GM12878 (cell line): ENCODE measurements around the gene TSC2.

Source experiments
- CTCF ChIP-seq, 3 experiments: IDR thresholded peaks in 2 of 3; conservative IDR thresholded peaks in 1 of 3; 2 replicates each; pipeline ENCODE4 v1.5.1; 2011; ENCODE audit warnings: low read depth in 3 of 3, low read length in 3 of 3, mild to moderate bottlenecking in 3 of 3, control low read depth in 2 of 3, moderate library complexity in 2 of 3, inconsistent platforms in 1 of 3, mixed read lengths in 1 of 3; ENCODE audit not compliant: control insufficient read depth in 2 of 3, insufficient read depth in 1 of 3; ENCODE audit errors: extremely low read depth in 1 of 3
- EP300 ChIP-seq, 2 experiments: fragments of 150-350 bp in 1 of 2; IDR thresholded peaks; 2 replicates each; pipeline ENCODE4 v1.6.1; 2011 to 2012; ENCODE audit warnings: low read depth in 2 of 2, low read length in 2 of 2, borderline replicate concordance in 1 of 2, improper control_type of control experiment in 1 of 2, inconsistent platforms in 1 of 2; ENCODE audit not compliant: control insufficient read depth in 1 of 2
- EZH2 ChIP-seq: IDR thresholded peaks from 2 replicates; pipeline ENCODE4 v1.6.1; 2012; ENCODE audit warnings: low read depth, mild to moderate bottlenecking, control low read depth, inconsistent platforms, low read length, borderline replicate concordance; ENCODE audit not compliant: control insufficient read depth
- HDAC6 ChIP-seq: fragments of 200-600 bp; sonication (generic); IDR thresholded peaks from one replicate; pipeline ENCODE4 v1.8.0; 2017; ENCODE audit warnings: antibody characterized with exemption; ENCODE audit not compliant: unreplicated experiment
- HDGF ChIP-seq: fragments of 450-650 bp; IDR thresholded peaks from 2 replicates; pipeline ENCODE4 v1.6.1; 2016; ENCODE audit warnings: antibody characterized with exemption
- MYC ChIP-seq: IDR thresholded peaks from 2 replicates; pipeline ENCODE4 v1.6.1; 2011; ENCODE audit warnings: mild to moderate bottlenecking, low read length, moderate library complexity, inconsistent platforms; ENCODE audit not compliant: insufficient read depth, insufficient replicate concordance, insufficient read length, severe bottlenecking
- NBN ChIP-seq: fragments of 450-650 bp; IDR thresholded peaks from 2 replicates; pipeline ENCODE4 v1.6.1; 2016
- RAD21 ChIP-seq: IDR thresholded peaks from 2 replicates; pipeline ENCODE4 v1.6.1; 2011; ENCODE audit warnings: mild to moderate bottlenecking, low read depth, low read length, moderate library complexity; ENCODE audit not compliant: insufficient read depth
- RAD51 ChIP-seq: fragments of 450-650 bp; IDR thresholded peaks from 2 replicates; pipeline ENCODE4 v1.6.1; 2016; ENCODE audit warnings: moderate library complexity, mild to moderate bottlenecking, inconsistent platforms
- REST ChIP-seq: IDR thresholded peaks from 2 replicates; pipeline ENCODE4 v1.6.1; 2012; ENCODE audit warnings: mild to moderate bottlenecking, low read depth, low read length
- YBX1 ChIP-seq: fragments of 450-650 bp; IDR thresholded peaks from 2 replicates; pipeline ENCODE4 v1.6.1; 2016; ENCODE audit warnings: antibody characterized with exemption
- ZBTB11 ChIP-seq: fragments of 450-650 bp; formaldehyde crosslinking; IDR thresholded peaks from 2 replicates; pipeline ENCODE4 v1.5.0; 2022; ENCODE audit warnings: mild to moderate bottlenecking, missing genetic modification characterization
- ZNF384 ChIP-seq: IDR thresholded peaks from 2 replicates; pipeline ENCODE4 v1.6.1; 2012; ENCODE audit warnings: low read depth, mild to moderate bottlenecking, low read length, improper control_type of control experiment, borderline replicate concordance
- ZNF592 ChIP-seq: fragments of 450-650 bp; IDR thresholded peaks from 2 replicates; pipeline ENCODE4 v1.6.1; 2017; ENCODE audit warnings: mild to moderate bottlenecking, moderate library complexity

GRCh38 chr16:2001035-2001434 lies 46.8 kb upstream of the TSC2 start:
- TF ChIP-seq REST (no peak), EZH2 (no peak), YBX1 (no peak), RAD21 (no peak), CTCF (IDR thresholded peaks at IDR 0.05 in 2 of 3, conservative IDR thresholded peaks at IDR 0.05 in 1 of 3; ENCODE audit: control insufficient read depth in 2 of 3, extremely low read depth in 1 of 3, insufficient read depth in 1 of 3, low read depth in 3 of 3, low read length in 3 of 3) (no peak), RAD51 (no peak), ZNF384 (no peak), MYC (no peak), HDGF (no peak), HDAC6 (no peak), ZBTB11 (CRISPR knock-in tag) (no peak), NBN (no peak), EP300 (IDR thresholded peaks at IDR 0.05; ENCODE audit: borderline replicate concordance in 1 of 2, control insufficient read depth in 1 of 2, low read depth in 2 of 2, low read length in 2 of 2) (no peak), ZNF592 (no peak)
